Measurements from ENCODE around the gene GPR160.

Gene GPR160

GRCh38 chr3:170024581-170024980 is 13.2 kb upstream of the GPR160 start:
- peak in 1 of 2 experiments; percentile 59 for DNase-seq (ENCODE audit: low read depth in 1 of 2, low spot score in 1 of 2)
- Histone ChIP-seq H3K4me3 (replicated peaks; ENCODE audit: insufficient read depth, low read length) (0 out of 2 replicates have a peak overlapping the region, but pooled peaks have one; percentile 1), H3K27ac (replicated peaks) (peak overlapping the region; percentile 90), H3K27me3 (ENCODE audit: insufficient read depth, poor library complexity, severe bottlenecking) (no peaks in the 10 kb centered on the region)
- TF ChIP-seq POLR2AphosphoS5 (IDR thresholded peaks at IDR 0.05; ENCODE audit: low read depth) = no peak
- no peak for TF ChIP-seq SPI1 (IDR thresholded peaks at IDR 0.05; ENCODE audit: borderline replicate concordance, low read depth)
- no peak for TF ChIP-seq REST (IDR thresholded peaks at IDR 0.05; ENCODE audit: insufficient replicate concordance, low read depth)
- no peak for TF ChIP-seq CTCF (IDR thresholded peaks at IDR 0.05; ENCODE audit: insufficient read depth, low read length)
- TF ChIP-seq GABPA (IDR thresholded peaks at IDR 0.05; ENCODE audit: low read depth) = no peak

GRCh38 chr3:170027233-170028102 is 10.3 kb upstream of the GPR160 start:
- no peak for TF ChIP-seq REST (IDR thresholded peaks at IDR 0.05; ENCODE audit: insufficient replicate concordance, low read depth)
- no peak for TF ChIP-seq SPI1 (IDR thresholded peaks at IDR 0.05; ENCODE audit: borderline replicate concordance, low read depth)
- no peak for TF ChIP-seq CTCF (IDR thresholded peaks at IDR 0.05; ENCODE audit: insufficient read depth, low read length)
- no peak for TF ChIP-seq POLR2AphosphoS5 (IDR thresholded peaks at IDR 0.05; ENCODE audit: low read depth)
- no peak for TF ChIP-seq GABPA (IDR thresholded peaks at IDR 0.05; ENCODE audit: low read depth)
- peak in 1 of 2 experiments; percentile 35 for DNase-seq (ENCODE audit: low read depth in 1 of 2, low spot score in 1 of 2)
- H3K27me3 ChIP-seq (ENCODE audit: insufficient read depth, poor library complexity, severe bottlenecking) = no peaks in the 10 kb centered on the region

GRCh38 chr3:170033489-170033888 is 4.3 kb upstream of the GPR160 start:
- peak overlapping the region; percentile 62 for H3K27ac ChIP-seq (replicated peaks)
- peak; percentile 74 to 94 for DNase-seq (ENCODE audit: low read depth in 1 of 2, low spot score in 1 of 2)
- TF ChIP-seq CTCF (IDR thresholded peaks at IDR 0.05; ENCODE audit: insufficient read depth, low read length) = no peak
- peak; percentile 70 for TF ChIP-seq GABPA (IDR thresholded peaks at IDR 0.05; ENCODE audit: low read depth)
- no peak; the same call in 1 of the 2 replicates for TF ChIP-seq SPI1 (IDR thresholded peaks at IDR 0.05; ENCODE audit: borderline replicate concordance, low read depth)
- no peak for TF ChIP-seq REST (IDR thresholded peaks at IDR 0.05; ENCODE audit: insufficient replicate concordance, low read depth)
- peak; percentile 44; the same call in 1 of the 2 replicates for TF ChIP-seq POLR2AphosphoS5 (IDR thresholded peaks at IDR 0.05; ENCODE audit: low read depth)
- no peak overlapping the region for H3K4me3 ChIP-seq (replicated peaks; ENCODE audit: insufficient read depth, low read length)
- H3K27me3 ChIP-seq (ENCODE audit: insufficient read depth, poor library complexity, severe bottlenecking) = no peaks in the 10 kb centered on the region

More at GRCh38 chr3:170027233-170028102, 10.3 kb upstream of the GPR160 start:
- peak overlapping the region; percentile 90 for H3K27ac ChIP-seq (replicated peaks)
- no peak overlapping the region for H3K4me3 ChIP-seq (replicated peaks; ENCODE audit: insufficient read depth, low read length)
